Measurements from ENCODE around the gene KIF5C. TPM values are rescaled to one million over a fixed set of nuclear protein-coding genes. Genes with fewer than 3 reads are reported as not detected.
"Not testable (repeated sequence)": the region's sequence is repeated elsewhere in the genome, so short reads cannot be mapped to it uniquely, and the experiment has no call there.

The KIF5C gene
- total and polyA plus RNA-seq, 7 donors = 0.22 to 1.1 (median 0.59) TPM

- Histone ChIP-seq H3K9me3 (no peaks in the 10 kb centered on the region), H3K27me3 (ENCODE audit: insufficient read depth in 3 of 3, low read length in 2 of 3) (no peaks in the 10 kb centered on the region), H3K4me3 (no peak overlapping the region), H3K4me1 (no peaks in the 10 kb centered on the region), H3K27ac (no peak overlapping the region), H3K36me3 (ENCODE audit: insufficient read depth in 1 of 2, low read depth in 1 of 2) (no peaks in the 10 kb centered on the region)
- TF ChIP-seq CTCF (IDR thresholded peaks at IDR 0.05) = no peak
- WGBS, 3 donors = 66 to 88% (median 79%) methylated on average over 4 of the region's 4 CpGs
- ATAC-seq = no peak
- intact Hi-C loops (cut with DNase I) = no loop called here
- DNase-seq = no peak
Observed at GRCh38 chr2:148842050-148842449, 33.0 kb upstream of the KIF5C start.

DNA sequence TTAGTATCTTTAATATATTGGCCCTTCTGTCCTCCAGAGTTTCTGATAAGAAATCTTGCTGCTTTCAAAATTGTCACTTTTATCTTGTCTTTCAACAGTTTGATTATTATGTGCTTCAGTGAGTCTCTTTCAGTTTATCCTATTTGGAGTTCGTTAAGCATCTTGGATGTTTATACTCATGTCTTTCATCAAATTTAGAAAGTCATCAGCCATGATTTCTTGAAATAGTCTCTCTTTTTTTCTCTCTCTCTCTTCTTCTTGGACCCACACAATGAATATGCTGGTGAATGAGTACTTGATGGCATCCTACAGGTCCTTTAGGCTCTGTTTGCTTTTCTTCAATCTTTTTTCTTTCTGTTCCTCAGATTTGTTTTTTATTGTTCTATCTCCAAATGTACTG lies 26.9 kb upstream of the KIF5C start:
- no peaks in the 10 kb centered on the region for H3K4me1 ChIP-seq
- no peaks in the 10 kb centered on the region for H3K36me3 ChIP-seq (ENCODE audit: insufficient read depth in 1 of 2, low read depth in 1 of 2)
- peaks cover 8% of the 10 kb centered on the region for H3K9me3 ChIP-seq
- WGBS, 3 donors = 84 to 88% (median 87%) methylated on average over 1 of the region's 1 CpG
- H3K27ac ChIP-seq = no peak overlapping the region
- H3K4me3 ChIP-seq = no peak overlapping the region
- ATAC-seq (no peak), DNase-seq (no peak)
- H3K27me3 ChIP-seq (ENCODE audit: insufficient read depth in 3 of 3, low read length in 2 of 3) = peaks cover 0 to 6% (median 3%) of the 10 kb centered on the region in 3 donors
- intact Hi-C loops (cut with DNase I) = no loop called here
- TF ChIP-seq CTCF (IDR thresholded peaks at IDR 0.05) = no peak

DNA sequence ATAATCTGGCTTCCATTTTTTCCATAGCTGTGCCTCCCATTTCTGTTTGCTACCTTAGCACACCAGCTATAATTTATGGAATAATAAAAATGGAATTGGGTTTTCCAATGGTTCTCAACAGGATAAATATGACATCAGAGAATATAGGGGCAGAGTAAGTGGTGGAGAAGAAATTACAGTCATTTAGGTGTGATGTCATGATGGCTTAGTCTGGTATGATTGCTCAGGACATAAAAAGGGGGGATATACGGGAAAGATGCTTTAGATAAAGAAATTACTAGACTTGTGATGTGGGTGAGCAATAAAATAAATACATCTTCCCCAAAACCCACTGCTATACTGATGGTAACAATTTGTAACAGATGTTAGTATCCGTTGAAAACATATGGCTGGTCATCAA lies 21.6 kb upstream of the KIF5C start:
- WGBS, 3 donors = 65 to 74% (median 69%) methylated on average over 2 of the region's 2 CpGs
- Histone ChIP-seq H3K4me1 (no peaks in the 10 kb centered on the region), H3K9me3 (peaks cover 4% of the 10 kb centered on the region), H3K27ac (no peak overlapping the region), H3K4me3 (no peak overlapping the region), H3K36me3 (ENCODE audit: insufficient read depth in 1 of 2, low read depth in 1 of 2) (no peaks in the 10 kb centered on the region), H3K27me3 (ENCODE audit: insufficient read depth in 3 of 3, low read length in 2 of 3) (peaks cover 0 to 3% (median 2%) of the 10 kb centered on the region in 3 donors)
- no peak for TF ChIP-seq CTCF (IDR thresholded peaks at IDR 0.05)
- intact Hi-C loops (cut with DNase I) = no loop called here
- DNase-seq (no peak), ATAC-seq (no peak)

- TF ChIP-seq CTCF (IDR thresholded peaks at IDR 0.05) = no peak
Observed at GRCh38 chr2:148860037-148860436, 15.0 kb upstream of the KIF5C start.

GRCh38 chr2:148861367-148861766 lies 13.7 kb upstream of the KIF5C start:
- no peak for TF ChIP-seq CTCF (IDR thresholded peaks at IDR 0.05)
- no peak for ATAC-seq
- Histone ChIP-seq H3K4me3 (no peak overlapping the region), H3K9me3 (no peaks in the 10 kb centered on the region), H3K36me3 (ENCODE audit: insufficient read depth in 1 of 2, low read depth in 1 of 2) (no peaks in the 10 kb centered on the region), H3K27me3 (ENCODE audit: insufficient read depth in 3 of 3, low read length in 2 of 3) (peaks cover 0 to 5% (median 0%) of the 10 kb centered on the region in 3 donors), H3K4me1 (no peaks in the 10 kb centered on the region), H3K27ac (no peak overlapping the region)
- 61 to 75% (median 72%) methylated on average over 5 of the region's 5 CpGs for WGBS, 3 donors
- intact Hi-C loops (cut with DNase I) = no loop called here
- no peak for DNase-seq

More at GRCh38 chr2:148860037-148860436, 15.0 kb upstream of the KIF5C start:
- Histone ChIP-seq H3K9me3 (no peaks in the 10 kb centered on the region), H3K4me3 (no peak overlapping the region), H3K36me3 (ENCODE audit: insufficient read depth in 1 of 2, low read depth in 1 of 2) (no peaks in the 10 kb centered on the region), H3K27me3 (ENCODE audit: insufficient read depth in 3 of 3, low read length in 2 of 3) (peaks cover 0 to 5% (median under 1%) of the 10 kb centered on the region in 3 donors), H3K27ac (no peak overlapping the region), H3K4me1 (no peaks in the 10 kb centered on the region)
- intact Hi-C loops (cut with DNase I) = no loop called here
- 50 to 64% (median 56%) methylated on average over 3 of the region's 3 CpGs for WGBS, 3 donors
- DNase-seq = no peak
- ATAC-seq = no peak

- H3K36me3 ChIP-seq (ENCODE audit: insufficient read depth in 1 of 2, low read depth in 1 of 2); H3K4me3 ChIP-seq; DNase-seq; H3K27ac ChIP-seq; H3K4me1 ChIP-seq; intact Hi-C loops (cut with DNase I); H3K9me3 ChIP-seq; ATAC-seq; H3K27me3 ChIP-seq (ENCODE audit: insufficient read depth in 3 of 3, low read length in 2 of 3): not testable (repeated sequence)
- 82 to 86% (median 84%) methylated on average over 6 of the region's 6 CpGs for WGBS, 3 donors
Observed at GRCh38 chr2:148862478-148862877, 12.5 kb upstream of the KIF5C start.

Measured in psoas muscle (tissue), 8 donors.